Mucosa of gallbladder (tissue), 1 donor: Measurements from ENCODE around the gene MAP7. TPM values are rescaled to one million over a fixed set of nuclear protein-coding genes. Genes with fewer than 3 reads are reported as not detected.
"Not testable (repeated sequence)": the region's sequence is repeated elsewhere in the genome, so short reads cannot be mapped to it uniquely, and the experiment has no call there.

ENCODE experiments used
- DNase-seq: peaks from one replicate; pipeline ENCODE4 v3.0.0-alpha.2; 2020; ENCODE audit warnings: low spot score
- total RNA-seq: library from RNA; stranded (reverse); gene quantifications from one replicate; pipeline ENCODE4 v1.2.1, GENCODE V29; 2021
- donor health status: DM: no; HTN: no; CAD: no.

The MAP7 gene
- 56.8 TPM for total RNA-seq

DNA sequence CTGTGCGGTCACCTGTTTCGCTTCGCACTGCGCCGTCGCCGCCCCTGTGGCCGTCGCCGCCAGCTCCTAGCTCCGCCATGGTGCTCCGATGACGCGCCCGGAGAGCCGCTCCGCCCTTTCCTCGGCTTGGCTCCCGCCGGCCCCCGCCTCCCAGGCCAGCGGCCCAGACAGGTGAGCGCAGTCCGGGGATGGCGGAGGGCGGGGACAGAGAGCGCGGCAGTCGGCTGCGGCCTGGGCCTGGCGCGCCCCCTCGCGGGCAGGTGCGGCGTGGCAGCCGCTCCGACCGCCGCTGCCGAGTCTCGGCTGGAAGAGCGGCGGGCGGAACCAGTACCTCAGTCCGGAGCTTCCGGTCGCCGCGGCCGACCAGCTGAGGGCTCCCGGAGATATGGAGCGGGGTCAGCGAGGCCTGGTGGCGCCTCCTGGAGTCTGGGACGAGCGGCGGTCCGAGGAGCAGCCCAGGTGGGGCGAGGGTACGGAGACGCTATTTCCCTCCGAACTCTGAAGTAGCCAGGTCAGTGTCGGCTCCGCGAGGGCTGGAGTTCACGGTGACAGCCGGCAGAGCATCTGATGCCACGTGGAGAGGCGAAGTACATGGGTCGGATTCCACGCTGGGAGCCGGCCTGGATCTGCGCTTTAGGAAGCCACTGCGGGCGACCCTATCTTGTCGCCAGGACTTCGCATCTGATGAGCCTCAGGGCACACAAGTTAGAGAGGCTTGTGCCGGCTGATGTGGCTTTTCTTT, at the start of gene MAP7:
Gene MAP7 (minus strand): TSS at position 93 of the 742 bp plus-strand sequence. CDS start 14 bp downstream, at position 79.
- peak; percentile 86 for DNase-seq

DNA sequence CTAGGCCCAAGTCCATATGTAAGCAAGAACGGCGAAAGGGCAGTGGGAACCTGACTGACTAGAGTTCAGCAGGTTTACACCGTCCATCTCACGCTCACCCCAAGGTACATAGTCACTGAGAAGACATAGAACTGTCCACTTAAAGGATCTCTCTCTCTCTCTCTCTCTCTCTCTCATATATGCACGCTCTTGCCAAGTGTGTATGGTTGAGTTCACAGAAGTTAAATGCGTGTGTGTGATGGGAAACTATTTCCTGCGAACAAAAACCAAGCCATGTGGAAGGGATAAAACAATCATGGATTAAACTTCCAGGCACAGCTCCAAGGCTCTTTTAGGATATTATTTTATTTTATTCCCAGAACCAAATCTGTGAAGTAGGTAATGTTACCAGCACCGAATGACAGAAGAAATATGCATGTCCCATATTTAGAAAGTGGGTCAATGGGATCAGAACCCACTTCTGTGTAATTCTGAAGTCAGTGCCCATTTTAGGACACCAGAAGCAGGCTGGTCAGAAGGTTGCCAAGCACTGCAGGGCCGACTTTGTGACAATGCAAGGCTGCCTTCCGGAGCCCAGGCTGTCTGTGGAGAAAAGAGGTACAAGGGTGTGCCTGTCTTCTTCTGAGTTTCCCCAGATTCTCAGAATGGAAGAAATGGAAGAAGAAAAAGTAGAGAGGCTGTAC, 49.2 kb upstream of the MAP7 start:
- no peak for DNase-seq

DNA sequence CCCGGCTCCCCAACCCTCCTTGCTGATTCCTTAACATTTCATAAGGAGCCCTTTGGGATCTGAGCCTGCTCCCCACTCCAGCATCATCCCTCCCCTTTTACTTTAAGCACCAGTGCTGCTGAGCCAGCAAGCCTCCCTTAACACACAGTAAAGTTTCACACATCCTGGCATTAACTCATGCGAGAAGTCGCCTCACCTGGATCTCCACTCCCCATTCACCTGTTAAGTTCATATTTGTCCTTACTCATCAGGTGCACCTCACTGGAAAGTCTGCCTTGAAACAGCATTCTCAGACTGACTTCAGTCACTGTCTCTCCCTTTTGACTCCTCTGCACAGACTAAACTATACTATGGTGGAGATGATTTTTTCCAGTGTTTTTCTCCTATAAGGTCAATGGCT, 47.8 kb upstream of the MAP7 start:
- no peak for DNase-seq

DNA sequence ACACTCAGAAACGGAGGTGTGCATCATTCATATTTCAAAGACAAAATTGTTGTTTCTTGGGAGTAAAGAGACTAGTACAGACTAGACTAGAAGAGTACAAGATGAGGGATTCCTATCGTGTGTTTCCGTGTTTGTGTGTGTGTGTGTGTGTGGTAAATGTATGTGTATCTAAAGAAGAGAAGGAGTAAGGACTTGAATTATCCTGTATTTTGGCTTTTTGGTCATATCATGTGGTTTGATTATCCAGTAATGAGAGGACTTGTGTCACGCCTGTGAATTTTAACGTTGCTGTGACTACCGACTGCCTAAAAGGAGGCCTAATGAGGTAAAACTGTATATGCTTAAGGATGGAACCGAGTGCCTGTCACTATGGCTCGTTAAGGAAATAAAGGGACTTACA, 44.4 kb upstream of the MAP7 start:
- DNase-seq, result no peak

DNA sequence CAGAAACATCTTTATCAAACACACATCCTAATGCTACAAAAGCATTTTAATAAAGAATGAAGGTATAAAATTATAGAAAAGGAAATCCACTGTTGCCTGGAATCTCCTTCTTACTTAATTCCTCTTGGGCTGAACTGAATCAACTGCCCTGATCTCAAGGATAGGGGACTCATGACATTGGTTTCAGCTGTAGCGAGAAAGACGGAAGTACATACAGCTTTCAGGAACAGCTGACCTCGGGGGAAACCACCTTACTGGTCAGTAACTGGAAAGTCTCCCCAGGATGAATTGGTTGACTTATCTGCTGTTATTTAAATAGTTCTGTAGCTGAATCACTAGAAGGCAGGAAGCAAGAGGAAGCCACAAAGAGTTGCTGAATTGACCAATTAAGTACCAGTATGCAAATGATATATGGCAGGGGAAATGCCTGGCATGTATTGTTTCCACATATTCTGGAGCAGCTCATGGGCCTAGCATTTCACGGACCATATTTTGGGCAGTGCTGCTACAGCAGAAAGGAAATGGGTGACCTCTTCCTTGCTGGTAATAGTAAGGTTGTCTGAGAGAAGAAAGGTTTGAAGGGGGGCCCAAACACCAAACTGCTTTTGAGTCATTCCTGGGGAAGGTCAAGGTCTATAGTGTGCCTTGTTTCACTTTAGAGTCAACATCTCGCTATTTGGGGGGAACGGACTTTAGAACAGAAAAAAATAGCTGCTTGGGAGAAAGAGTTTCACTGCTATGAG, 43.7 kb upstream of the MAP7 start:
- peak; percentile 44 for DNase-seq

DNA sequence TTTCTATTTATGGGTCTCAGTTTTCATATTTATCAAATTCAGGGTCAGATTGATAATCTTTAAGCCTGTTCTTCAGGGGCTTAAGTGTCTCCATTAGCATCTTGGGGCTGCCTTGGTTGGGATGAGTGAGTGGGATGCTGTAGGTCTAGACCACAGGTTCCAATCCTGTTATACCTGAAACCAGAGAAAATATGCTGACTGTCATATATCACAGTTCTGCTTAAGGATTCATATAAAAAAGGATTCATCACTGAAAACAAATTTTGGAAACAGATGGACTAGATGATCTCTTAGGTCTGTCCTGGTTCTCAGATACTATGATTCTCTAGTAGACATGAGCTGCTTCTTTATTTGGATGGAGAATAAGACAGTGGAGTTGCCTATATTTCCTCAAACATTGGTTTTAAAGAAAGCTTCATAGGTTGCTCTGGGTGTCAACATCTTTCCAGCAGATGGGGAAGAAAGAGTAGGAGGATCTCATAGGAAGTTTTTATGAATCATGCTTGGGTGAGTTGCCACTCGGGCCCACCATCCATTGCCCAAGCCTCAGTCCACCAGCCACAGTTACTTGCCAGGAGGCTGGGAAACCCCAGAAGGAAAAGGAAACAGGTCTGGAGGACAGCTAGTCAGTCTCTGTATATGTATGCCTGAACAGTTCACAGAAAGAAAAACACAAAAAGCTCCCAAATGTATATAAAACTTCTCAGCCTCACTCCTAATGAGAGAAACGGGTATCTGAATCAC, 42.9 kb upstream of the MAP7 start:
- no peak for DNase-seq

DNA sequence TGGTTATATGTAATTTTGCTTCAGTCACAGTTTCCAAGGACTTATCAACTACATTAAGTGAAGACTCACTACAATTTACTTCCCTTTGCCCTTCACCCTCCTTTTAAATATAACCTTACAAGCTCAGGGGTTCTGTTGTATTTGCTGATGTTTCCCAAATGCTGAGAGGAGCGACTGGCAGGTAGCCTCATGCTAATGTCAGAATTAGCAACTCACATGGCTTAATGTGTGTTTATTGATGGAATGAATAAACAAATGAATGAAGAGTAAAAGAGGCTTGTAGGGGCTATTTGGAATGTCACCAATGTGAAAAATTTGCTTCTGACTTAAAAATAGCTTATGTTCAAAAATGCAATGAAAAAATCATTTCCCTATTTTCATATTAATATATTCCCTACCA, 41.4 kb upstream of the MAP7 start:
- DNase-seq, result no peak

DNA sequence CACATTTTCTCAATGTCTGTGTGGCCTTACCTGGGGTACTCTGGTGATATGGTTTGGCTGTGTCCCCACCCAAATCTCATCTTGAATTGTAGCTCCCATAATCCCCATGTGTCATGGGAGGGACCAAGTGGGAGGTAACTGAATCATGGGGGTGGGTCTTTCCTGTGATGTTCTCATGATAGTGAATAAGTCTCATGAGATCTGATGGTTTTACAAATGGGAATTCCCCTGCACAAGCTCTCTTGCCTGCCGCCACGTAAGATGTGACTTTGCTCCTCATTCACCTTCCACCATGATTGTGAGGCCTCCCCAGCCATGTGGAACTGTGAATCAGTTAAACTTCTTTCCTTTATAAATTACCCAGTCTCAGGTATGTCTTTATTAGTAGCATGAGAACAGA, 40.6 kb upstream of the MAP7 start:
- DNase-seq, result not testable (repeated sequence)

DNA sequence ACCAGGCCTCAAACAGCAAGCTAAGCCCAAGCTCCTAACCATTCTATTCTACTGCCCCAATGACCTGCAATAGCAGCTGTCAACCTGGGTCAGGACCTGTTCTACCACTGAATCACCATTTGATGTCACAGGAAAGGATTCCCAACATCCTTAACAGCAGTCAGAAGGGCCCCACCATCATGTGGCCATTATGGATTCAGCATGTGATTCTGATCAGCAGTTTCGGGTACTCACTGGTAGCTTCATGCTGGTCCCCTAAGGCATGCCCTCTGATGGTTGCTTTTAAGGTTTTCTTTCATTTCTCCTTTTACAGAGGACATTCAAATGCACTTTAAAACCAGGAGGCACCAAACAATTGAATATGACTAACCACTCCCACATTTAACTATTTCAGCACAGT, 37.3 kb upstream of the MAP7 start:
- no peak for DNase-seq

DNA sequence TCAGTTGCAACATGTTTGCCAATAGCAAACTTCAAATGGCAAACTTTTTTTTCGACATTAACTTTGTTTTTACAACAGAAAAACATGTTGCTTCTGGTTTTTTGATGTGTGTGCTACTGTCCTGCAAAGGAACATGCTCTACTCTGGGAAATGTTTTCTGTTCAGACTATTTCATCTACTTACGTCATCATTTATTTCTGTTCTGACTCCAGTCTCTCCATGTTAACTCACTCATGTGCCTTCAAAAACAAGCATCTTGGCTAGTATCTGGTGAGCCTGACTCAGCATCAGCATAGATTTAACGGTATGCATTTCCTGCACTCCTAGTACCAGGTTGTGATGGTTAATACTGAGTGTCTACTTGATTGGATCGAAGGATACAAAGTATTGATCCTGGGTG, 36.1 kb upstream of the MAP7 start:
- no peak for DNase-seq

DNA sequence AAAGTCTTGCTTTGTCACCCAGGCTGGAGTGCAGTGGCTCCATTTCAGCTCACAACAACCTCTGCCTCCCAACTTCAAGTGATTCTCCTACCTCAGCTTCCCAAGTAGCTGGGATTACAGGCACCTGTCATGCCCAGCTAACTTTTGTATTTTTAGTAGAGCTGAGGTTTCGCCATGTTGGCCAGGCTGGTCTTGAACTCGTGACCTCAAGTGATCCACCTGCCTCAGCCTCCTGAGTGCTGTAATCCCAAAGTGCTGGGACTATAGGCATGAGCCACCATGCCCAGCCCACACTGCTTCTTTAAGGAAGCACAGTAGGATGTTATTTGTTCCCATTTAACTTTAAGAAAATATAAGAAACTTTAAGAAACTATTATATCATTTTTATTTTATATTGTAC, 35.3 kb upstream of the MAP7 start:
- DNase-seq, result not testable (repeated sequence)

DNA sequence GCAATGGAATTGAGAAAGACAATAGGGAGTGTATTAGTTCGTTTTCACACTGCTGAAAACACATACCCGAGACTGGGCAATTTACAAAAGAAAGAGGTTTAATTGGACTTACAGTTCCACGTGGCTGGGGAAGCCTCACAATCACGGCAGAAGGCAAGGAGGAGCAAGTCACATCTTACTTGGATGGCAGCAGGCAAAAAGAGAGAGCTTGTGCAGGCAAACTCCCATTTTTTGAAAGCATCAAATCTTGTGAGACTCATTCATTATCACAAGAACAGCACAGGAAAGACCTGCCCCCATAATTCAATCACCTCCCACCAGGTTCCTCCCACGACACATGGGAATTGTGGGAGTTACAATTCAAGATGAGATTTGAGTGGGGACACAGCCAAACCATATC, 34.1 kb upstream of the MAP7 start:
- DNase-seq, result not testable (repeated sequence)

DNA sequence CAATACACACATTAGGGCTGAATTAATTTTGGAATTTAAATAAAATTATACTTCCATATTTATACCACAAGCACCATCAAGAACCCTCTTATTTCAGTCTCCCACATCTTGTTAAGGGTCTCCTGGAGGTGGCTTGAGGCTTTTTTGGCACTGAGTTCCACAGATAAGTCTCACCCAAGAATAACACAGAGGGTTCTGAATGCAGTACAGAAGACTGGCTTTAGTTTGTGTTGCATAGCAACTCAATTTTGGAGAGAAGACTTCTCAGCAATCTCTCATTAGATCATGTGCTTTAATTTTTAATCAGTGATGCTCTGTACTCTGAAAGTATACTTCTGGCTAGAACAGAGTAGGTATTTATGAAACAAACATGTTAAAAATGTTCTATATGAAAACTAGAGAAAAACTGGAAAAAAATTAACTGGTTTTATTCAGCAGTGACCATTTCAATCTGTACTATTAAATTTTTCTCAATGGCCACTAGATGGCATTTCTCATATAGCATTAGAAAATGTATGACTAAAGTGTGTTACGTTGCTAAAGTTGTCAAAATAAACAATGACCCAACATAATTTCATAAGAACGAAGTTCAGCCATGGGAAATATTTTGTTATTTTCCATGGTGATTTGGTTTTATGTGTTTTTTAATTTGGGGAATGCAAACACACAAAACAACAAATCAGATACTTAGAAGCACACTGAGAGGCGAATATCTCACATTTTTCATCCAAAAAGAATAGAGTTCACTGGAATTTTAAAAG, 32.7 kb upstream of the MAP7 start:
- DNase-seq, result no peak

DNA sequence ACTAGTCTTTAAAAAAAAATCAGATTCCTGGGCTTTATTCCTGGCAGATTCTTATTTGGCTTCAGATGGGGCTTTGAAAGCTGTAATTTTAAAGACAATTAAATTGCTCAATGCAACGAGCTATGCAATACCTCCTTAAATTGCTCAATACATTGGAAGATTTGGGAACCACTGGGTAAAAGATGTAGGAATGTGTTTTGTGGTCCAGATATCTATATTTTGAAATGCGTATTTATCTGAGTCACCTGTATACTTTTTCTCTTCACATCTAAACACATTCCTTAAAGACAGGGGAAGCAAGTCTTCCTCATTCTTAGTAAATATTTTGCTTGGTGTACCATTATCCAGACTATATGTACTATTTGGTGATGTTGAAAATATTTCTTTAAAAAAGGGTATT, 29.6 kb upstream of the MAP7 start:
- no peak for DNase-seq

DNA sequence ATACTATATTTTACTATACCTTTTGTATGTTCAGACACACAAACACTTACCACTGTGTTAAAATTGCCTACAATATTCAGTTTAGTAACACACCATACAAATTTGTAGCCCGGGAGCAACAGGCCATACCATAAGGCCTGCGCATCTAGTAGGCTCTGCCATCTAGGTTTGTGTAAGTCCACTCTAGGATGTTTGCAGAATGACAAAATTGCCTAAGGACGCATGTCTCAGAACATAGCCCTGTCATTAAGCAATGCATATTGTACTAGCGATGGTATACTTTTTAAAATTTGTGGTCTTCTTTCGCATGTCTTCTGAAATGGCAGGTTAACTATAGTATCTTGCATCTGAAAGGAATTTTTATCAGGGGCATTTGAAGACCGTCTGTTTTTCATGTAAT, 26.6 kb upstream of the MAP7 start:
- DNase-seq, result no peak

DNA sequence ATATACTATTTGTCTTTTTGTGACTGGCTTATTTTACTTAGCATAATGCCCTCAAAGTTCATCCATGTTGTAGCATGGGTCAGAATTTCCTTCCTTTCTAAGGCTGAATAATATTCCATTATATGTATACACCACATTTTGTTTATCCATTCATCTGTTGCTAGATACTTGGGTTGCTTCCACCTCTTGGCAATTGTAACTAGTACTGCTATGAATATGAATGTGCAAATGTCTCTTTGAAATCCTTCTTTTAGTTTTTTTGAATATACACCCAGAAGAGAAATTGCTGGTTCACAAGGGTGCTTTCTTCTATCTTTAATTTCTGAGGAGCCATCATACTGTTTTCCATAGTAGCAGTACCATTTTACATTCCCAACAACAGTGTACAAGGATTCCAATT, 21.3 kb upstream of the MAP7 start:
- no peak for DNase-seq

DNA sequence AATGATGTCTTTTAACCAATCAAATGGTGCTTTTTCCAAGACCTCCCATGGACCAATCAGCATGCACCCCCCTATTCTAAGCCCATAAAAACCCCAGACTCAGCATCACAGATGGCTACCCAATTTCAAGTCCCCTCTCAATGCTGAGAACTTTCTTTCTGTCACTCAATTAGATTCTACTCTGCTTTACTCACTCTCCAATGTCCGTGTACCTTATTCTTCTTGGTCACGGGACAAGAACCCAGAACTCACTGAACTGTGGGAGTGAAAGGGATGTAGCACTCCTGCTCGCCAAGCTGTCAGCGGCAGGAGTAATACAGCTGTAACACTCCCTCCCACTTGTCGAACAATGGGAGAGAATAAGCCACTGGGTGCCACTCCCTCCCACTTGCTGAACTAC, 20.8 kb upstream of the MAP7 start:
- DNase-seq, result no peak

DNA sequence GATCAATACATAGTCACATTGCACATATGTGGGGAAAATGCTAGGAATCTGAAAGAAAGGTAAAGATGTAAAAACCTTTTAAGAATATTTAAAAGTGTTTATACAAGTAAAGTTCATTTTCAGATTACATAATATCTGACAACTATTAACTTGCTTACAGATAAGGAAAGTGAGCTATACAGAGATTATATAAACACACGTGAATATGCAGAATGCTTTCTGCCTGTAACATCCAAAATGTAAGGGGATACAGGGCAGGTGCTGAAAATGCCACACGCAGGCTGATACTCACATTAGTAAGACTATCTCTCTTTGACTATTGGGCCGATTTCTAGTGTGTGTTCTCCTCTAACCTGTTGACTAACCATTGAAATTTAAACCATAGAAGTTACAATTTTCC, 17.9 kb upstream of the MAP7 start:
- no peak for DNase-seq

DNA sequence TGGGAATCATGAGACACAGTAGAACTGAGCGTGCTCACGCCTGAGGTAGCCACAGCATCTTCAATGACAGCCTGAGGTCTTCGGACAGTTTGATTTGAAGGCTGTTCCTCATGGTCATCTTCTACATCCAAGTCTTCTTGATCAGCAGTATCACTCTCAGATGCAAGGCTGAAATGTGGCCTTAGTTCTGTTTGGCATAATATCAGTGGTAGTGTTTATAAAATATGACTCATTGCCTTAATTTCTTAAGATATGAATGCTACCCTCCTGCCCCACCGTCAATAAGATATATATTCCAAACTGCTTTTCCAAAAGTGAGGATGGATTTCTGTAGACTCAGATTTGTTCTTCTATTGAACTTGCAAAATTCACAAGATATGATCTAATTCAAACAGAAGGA, 17.5 kb upstream of the MAP7 start:
- no peak for DNase-seq

DNA sequence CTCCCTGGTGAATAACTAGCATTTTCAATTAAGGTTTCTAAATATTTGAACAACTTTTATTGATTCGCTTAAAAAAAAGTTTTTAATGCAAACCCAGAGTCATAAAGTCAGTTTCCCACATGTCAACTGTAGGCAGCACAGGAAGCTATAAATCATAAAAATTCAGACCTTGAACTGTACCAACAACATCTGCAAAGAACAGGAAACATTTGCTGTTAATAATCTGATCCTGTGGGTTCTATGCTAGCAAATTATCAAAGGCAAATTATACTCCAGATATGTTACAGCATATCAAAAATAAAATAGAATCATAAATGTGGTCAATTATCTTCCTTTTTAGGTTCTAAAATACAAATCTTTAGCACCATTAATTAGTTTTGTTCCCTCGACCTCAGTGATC, 16.6 kb upstream of the MAP7 start:
- no peak for DNase-seq

DNA sequence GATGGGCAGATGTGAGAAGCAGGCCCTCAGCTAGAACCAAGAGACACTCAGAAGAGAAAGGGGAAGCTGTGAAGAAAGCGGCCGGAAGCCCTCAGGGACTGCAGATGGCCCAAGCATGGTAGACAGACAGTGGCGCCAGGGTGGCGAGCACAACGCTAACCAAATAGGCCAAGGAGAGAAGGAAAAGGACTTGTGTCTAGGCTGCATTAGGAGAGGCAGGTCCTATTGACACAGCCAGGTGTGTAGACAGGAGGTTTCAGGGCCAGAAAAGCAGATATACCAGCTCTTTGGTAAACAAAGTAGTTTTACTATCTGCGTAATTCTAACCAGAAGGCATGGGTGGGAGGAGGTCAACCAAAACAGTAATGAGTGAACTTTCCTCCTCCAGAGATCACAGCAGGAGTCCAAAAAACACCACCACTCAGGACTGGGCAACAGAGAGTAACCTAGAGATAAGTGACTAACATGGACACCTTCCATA, 15.8 kb upstream of the MAP7 start:
- DNase-seq, result no peak
